ENCODE measurements around the gene SUN5.
"Not testable (repeated sequence)": the region's sequence is repeated elsewhere in the genome, so short reads cannot be mapped to it uniquely, and the experiment has no call there.

Gene SUN5, protein sequence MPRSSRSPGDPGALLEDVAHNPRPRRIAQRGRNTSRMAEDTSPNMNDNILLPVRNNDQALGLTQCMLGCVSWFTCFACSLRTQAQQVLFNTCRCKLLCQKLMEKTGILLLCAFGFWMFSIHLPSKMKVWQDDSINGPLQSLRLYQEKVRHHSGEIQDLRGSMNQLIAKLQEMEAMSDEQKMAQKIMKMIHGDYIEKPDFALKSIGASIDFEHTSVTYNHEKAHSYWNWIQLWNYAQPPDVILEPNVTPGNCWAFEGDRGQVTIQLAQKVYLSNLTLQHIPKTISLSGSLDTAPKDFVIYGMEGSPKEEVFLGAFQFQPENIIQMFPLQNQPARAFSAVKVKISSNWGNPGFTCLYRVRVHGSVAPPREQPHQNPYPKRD

DNA sequence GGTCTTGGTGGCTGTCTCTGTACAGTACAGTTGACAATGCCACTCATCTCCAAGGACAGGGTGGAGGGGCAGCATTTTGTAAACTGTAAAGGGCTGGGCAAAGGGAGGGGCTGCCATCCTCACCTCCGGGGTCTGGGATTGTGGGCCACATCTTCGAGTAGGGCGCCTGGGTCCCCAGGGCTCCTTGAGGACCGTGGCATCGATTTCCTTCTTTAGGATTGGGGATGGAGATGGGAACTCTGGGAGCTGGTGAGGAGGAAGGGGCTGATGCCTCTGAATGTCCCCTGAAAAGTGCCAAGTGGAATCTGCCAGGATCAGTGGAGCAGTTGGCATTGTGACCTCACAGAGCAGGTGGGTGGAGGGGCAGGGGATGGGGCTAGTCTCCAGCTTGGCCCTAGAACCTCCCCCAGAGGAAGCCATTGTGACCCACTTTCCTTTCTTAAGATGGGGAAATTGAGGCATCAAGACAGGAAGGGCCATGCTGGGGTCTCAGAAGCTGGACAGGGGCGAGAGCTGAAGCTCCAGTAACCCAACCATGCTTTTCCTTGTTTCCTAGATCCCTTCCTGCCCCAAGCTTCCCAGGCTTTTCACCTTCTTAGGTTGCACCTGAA is at the start of gene SUN5:
Gene SUN5, minus strand, starts transcription at position 293 of the 611 bp plus-strand sequence. Its CDS starts 93 bp downstream, at position 200.
- DNase-seq: no peak

DNA sequence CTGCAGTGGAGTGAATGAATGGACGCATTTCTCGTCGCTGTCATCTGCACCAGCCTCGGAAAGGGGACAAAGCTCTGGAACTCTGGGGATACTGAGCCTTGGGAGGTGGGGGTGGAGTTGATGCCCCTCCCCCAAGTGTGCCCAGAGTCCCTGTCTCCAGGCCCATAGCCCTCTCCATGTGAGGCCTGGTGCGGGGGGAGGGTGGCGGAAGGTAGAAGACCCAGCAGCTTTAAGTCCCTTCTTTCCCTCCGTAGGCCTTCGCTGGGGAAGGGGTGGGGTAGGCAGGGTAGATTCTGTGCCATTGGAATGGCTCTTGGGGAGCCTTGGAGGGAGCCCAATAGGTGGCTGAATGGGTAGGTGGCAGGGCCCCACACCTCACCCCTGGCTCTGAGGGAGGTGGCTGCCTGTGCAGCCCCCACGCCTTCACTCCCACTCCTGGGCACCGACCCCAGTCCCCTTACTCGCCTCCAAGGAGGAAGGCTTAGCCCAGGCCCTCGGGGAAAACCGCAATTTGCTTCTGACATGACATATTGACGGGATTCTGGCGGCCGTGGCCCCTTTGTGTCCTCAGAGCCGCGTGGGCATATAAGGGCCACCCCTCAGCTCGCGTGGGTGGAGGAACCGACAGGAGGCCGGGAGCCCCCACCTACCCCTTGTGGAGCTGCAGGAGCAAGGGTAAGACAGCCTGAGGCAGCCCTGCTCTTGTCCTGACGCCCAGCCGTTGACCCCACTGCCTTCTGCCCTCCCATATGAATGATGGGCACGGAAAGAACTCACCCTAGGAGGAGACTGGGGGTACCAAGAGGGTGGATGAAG is 49.3 kb upstream of the SUN5 start, which contains the start of gene BPIFB3:
Gene BPIFB3, plus strand, starts transcription at position 613 of the 816 bp plus-strand sequence. CDS start 1,533 bp downstream, outside the sequence.
- no peak for DNase-seq

GRCh38 chr20:33051333-33051732 is 47.1 kb upstream of the SUN5 start:
- DNase-seq: no peak

GRCh38 chr20:33046412-33046811 is 42.2 kb upstream of the SUN5 start:
- no peak for DNase-seq

DNA sequence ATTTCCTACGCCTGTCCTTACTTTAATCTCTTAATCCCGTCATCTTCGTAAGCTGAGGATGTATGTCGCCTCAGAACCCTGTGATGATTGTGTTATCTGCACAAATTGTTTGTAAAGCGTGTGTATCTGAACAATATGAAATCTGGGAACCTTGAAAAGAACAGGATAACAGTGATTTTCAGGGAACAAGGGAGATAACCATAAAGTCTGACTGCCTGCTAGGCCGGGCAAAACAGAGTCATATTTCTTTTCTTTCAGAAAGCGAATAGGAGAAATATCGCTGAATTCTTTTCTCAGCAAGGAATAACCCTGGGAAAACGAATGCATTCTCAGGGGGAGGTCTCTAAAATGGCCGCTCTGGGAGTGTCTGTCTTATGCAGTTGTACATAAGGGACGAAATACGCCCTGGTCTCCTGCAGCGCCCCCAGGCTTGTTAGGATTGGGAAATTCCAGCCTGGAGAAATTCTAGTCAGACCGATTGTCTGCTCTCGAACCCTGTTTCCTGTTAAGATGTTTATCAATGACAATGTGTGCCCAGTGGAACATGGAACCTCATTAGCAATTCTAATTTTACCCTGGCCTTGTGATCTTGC is 41.0 kb upstream of the SUN5 start:
- not testable (repeated sequence) for DNase-seq

- DNase-seq: no peak
Measured at GRCh38 chr20:33043731-33044181, 39.5 kb upstream of the SUN5 start.

DNA sequence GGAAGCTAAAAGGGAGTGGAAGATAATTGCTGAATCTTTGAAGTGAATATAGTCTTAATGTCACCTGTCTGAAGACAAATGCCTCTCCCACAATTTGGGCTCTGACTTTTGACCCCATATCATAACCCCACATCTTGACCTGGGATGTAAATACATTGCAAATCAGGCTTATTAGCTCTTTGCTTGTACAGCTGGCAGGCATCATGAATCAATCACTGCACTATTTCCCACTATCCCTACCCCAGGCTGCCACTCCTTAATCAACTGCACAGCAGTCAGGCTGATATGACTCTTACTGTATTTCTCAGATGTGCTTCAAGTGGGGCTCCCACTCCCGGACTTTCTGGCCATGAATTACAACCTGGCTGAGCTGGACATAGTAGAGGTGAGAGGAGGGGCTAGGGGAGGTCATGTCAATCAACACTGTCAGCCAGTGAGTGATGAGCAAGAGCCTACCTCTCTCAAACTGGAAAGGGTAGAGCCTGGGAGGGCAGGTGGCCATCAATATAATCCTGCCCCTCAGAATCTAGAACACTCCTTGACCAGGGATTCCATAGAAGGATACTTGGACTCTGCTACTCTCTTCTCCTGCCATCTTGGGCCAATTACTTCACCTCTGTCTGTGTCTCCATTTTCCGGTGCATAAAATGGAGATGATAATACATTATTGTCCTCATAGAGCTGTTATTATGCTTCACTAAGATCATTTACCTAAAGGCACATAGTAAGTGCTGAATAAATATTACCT is 38.9 kb upstream of the SUN5 start:
- no peak for DNase-seq

- no peak for DNase-seq
Measured at GRCh38 chr20:33042430-33042829, 38.2 kb upstream of the SUN5 start.

DNA sequence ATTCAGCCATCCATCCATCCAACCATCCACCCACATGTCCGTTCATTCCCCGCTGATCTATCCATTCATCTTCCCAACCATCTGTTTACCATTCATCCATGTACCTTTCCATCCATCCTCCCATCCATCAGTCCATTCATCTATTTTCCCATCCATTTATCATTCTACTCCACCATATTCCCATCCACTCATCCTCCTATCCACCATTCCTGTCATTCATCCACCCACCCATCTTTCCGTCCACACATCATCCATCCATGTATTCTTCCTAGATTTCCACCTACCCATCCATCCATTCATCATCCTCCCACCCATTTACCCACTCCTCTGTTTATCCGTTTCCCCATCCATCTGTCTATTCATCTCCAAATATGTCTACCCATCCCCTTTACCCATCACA is 34.0 kb upstream of the SUN5 start:
- DNase-seq: no peak

- DNase-seq: no peak
Measured at GRCh38 chr20:33037456-33037855, 33.2 kb upstream of the SUN5 start.

DNA sequence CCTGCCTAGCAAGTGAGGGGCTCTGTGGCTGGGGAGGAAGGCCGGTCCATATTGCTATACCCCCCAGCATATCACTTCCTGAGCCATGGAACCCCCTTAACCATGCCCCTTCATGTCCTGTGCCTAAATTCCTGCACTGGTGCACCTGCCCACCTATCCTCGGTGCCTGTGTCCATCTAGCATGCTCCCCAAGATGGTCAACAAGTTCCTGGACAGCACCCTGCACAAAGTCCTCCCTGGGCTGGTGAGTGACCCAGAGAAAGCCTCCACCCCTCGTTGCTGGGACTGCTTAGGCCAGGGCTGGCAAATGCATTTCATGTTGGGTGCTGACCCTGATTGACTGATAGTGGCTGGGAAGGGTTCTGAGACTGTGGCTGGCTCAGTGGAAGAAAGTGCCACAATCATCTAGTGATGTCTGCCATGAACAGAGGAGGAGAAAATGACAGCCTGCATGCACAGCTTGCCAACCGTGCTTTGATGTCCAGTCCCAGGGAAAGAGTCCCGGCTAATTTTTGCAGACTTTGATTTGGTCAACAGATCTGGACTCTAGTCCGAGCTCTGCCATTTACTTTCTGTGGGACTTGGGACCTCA is 30.8 kb upstream of the SUN5 start:
- no peak for DNase-seq

DNA sequence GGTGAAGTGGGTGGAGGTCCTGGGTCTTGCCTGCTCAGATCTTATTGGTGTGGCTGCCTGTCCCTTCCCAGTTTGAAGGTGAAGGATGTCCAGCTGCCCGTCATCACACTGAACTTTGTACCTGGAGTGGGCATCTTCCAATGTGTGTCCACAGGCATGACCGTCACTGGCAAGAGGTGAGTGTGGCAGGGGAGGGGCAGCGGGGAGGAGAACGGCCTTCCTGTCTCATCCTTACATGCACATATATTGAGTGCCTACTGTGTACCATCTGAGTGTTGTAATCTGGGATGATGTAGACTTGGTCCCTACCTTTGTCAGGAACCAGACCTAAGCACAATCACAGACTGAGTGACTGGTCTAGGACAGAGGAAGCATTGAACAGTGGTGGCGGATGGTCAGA is 29.9 kb upstream of the SUN5 start:
- DNase-seq: no peak

DNA sequence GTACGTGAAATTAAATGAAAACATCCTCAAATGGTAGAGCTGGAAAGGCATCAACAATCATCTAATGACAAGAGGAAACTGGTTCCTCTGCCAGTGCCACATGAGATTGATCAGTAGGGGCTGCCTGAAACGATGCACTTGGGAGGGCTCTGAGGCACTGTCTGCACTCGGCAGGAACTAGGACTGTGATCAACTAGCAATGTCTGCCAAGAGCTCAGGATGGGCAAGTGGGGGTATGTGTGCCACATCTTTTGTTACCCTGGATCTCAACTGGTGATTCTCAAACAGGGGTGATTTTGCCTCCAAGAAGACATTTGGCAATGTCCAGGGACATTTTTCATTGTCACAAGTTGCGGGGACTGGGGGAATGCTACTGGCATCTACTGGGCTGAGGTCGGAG is 29.1 kb upstream of the SUN5 start:
- DNase-seq: no peak

DNA sequence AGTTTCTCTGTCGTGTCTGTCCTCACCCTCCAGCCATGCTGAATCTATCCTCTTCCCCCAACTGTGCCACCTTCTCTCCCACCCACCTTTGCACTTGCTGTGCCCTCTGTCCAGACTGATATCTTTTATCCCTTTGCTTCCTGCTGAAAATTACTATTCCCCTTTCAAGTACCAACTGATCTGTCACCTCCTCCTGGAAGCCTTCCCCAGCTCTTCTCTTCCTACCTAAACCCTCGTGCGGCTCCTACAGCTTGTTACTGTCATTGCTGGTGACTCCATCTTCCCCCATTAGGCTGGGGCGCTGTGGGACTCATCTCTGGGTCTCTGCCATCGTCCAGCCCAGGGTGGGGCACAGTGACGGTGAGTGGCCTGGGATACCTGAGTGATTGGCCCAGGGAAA is 28.3 kb upstream of the SUN5 start:
- DNase-seq: no peak

DNA sequence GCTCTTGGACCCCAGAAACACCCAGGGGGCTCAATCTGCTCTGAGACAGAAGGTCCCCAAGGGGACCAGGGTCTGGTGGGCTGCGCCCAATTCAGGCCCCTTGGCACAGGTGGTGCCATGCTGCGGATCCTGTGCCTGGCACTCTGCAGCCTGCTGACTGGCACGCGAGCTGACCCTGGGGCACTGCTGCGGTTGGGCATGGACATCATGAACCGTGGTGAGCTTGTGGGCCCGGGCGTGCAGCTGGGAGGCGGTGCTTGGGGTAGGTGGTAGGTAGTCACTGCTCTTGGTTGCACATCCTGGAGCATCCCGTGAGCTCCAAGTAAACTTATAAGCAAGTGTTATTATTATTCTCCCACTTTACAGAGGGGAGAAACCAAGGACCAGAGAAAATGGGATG is 27.3 kb upstream of the SUN5 start, which contains the start of gene BPIFB6:
Gene BPIFB6, plus strand, starts transcription at position 118 of the 400 bp plus-strand sequence. Its CDS starts 0 bp downstream, at position 118.
- no peak for DNase-seq

DNA sequence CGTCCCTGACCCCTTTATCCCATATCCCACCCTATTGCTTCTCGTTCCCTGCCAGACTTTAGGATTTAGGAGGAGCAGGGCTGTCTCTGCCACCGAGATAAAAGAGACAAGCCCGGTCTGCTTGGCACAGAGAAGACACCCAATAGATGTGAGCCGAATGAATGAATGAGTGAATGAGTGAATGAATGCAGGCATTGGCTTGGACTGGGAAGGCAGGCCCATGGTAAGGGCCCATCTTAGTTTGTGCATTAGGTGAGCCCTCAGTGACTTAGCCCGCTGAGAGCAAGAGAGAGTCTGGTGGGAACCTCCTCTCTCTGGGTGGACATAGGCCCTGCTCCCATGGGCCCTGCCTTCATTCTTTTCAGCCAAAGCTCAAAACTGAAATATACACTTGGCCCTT is 26.3 kb upstream of the SUN5 start:
- no peak for DNase-seq

DNA sequence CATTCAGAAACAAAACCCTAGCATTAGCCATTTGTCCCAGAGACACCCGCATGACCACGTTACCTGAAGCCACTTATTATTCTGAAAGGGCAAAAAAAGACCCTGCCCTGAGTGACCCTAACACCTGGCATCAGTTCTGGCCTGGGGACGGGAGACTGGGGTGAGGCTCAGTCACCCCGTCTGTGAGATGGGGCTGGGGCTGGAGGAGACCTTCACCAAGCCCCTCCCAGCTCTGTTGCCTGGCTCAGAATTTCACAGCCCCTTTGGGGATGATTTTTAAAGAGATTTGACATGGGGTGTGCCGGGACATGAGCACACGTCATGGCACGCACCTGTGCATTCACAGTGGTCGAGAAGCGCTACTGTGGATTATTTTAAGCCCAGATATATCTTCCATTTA is 25.8 kb upstream of the SUN5 start:
- DNase-seq: no peak

DNA sequence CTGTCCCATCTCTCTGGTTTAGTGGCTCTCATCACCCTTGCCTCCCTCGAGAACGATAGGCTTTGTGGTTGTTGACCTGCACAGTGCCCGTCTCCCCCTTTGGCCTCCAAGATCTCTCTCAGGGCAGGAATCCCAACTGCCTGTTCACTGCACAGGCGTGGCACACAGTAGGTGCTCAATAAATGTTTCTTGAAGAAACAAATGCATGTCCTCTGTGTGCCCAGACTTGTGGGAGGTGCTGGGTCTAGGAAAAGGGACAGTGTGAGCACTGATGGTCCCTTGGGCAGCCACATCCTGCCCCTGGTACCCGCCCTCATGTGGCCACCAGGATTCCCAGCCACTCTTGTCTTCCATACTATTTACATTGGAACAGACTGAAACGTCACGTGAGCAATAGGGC is 24.6 kb upstream of the SUN5 start:
- no peak for DNase-seq

GRCh38 chr20:33027769-33028751 is 23.8 kb upstream of the SUN5 start:
- no peak for DNase-seq
